Measurements from ENCODE around the gene SOAT2. TPM values are rescaled to one million over a fixed set of nuclear protein-coding genes. Genes with fewer than 3 reads are reported as not detected.
"Not testable (repeated sequence)": the region's sequence is repeated elsewhere in the genome, so short reads cannot be mapped to it uniquely, and the experiment has no call there.

Gene SOAT2
- total RNA-seq, 4 donors from 2014 or later, result 0.41 TPM; not detected in 3

GRCh38 chr12:53093777-53094393 is 9.4 kb upstream of the SOAT2 start:
- Histone ChIP-seq H3K27me3 (peaks cover 28% of the 10 kb centered on the region), H3K27ac (peak overlapping the region; percentile 11 to 55 (median 48)), H3K4me1 (peaks cover 15 to 21% (median 18%) of the 10 kb centered on the region in 4 donors), H3K36me3 (no peaks in the 10 kb centered on the region), H3K4me3 (no peak overlapping the region), H3K9me3 (no peaks in the 10 kb centered on the region)
- in situ Hi-C loops (cut with MboI; ENCODE audit: low pct_ligation_motif_present in 1 of 4, low pct_unique_long_range_greater_than_20kb in 1 of 4, low sequenced_read_pairs in 3 of 4), result no loop called here
- WGBS, 2 donors (ENCODE audit: low coverage in 1 of 2), result 64% methylated on average over 6 of the region's 6 CpGs; no CpG with 5 or more reads in 1 of the 2 donors
- intact Hi-C loops (cut with DNase I; ENCODE audit: low total_unique reads), result no loop called here
- TF ChIP-seq CTCF (IDR thresholded peaks at IDR 0.05), result no peak
- no peak for TF ChIP-seq POLR2AphosphoS5 (IDR thresholded peaks at IDR 0.05)
- TF ChIP-seq EP300 (IDR thresholded peaks at IDR 0.05; ENCODE audit: low read depth), result no peak
- no peak for TF ChIP-seq POLR2A (IDR thresholded peaks at IDR 0.05)
- DNase-seq, result no peak

- Histone ChIP-seq H3K4me1 (peaks cover 18 to 26% (median 23%) of the 10 kb centered on the region in 4 donors), H3K4me3 (no peak overlapping the region), H3K36me3 (no peaks in the 10 kb centered on the region), H3K9me3 (no peaks in the 10 kb centered on the region), H3K27me3 (peaks cover 28% of the 10 kb centered on the region), H3K27ac (peak overlapping the region; percentile 11 to 55 (median 48))
- in situ Hi-C loops (cut with MboI; ENCODE audit: low pct_ligation_motif_present in 1 of 4, low pct_unique_long_range_greater_than_20kb in 1 of 4, low sequenced_read_pairs in 3 of 4) (no loop called here), intact Hi-C loops (cut with DNase I; ENCODE audit: low total_unique reads) (no loop called here)
- WGBS, 2 donors (ENCODE audit: low coverage in 1 of 2), result 79 to 80% methylated on average over 3 to 6 of the region's 6 CpGs
- TF ChIP-seq POLR2A (IDR thresholded peaks at IDR 0.05) (no peak), CTCF (IDR thresholded peaks at IDR 0.05) (no peak), EP300 (IDR thresholded peaks at IDR 0.05; ENCODE audit: low read depth) (no peak), POLR2AphosphoS5 (IDR thresholded peaks at IDR 0.05) (no peak)
- no peak for DNase-seq
Measured at GRCh38 chr12:53094394-53094787, 8.9 kb upstream of the SOAT2 start.

GRCh38 chr12:53094796-53095595 is 8.3 kb upstream of the SOAT2 start:
- H3K36me3 ChIP-seq; DNase-seq; H3K4me3 ChIP-seq; intact Hi-C loops (cut with DNase I; ENCODE audit: low total_unique reads); in situ Hi-C loops (cut with MboI; ENCODE audit: low pct_ligation_motif_present in 1 of 4, low pct_unique_long_range_greater_than_20kb in 1 of 4, low sequenced_read_pairs in 3 of 4); H3K9me3 ChIP-seq: not testable (repeated sequence)
- H3K4me1 ChIP-seq, result peaks cover 18 to 26% (median 23%) of the 10 kb centered on the region in 4 donors
- WGBS, 2 donors (ENCODE audit: low coverage in 1 of 2), result 63 to 91% methylated on average over 1 to 5 of the region's 5 CpGs
- peaks cover 28% of the 10 kb centered on the region for H3K27me3 ChIP-seq
- peak overlapping the region in 2 of 4 donors; percentile 77 to 80 for H3K27ac ChIP-seq

- peaks cover 28% of the 10 kb centered on the region for H3K27me3 ChIP-seq
Measured at GRCh38 chr12:53095596-53095895, 7.7 kb upstream of the SOAT2 start.

GRCh38 chr12:53096089-53096741 is 7.1 kb upstream of the SOAT2 start:
- intact Hi-C loops (cut with DNase I; ENCODE audit: low total_unique reads) (no loop called here), in situ Hi-C loops (cut with MboI; ENCODE audit: low pct_ligation_motif_present in 1 of 4, low pct_unique_long_range_greater_than_20kb in 1 of 4, low sequenced_read_pairs in 3 of 4) (no loop called here)
- H3K36me3 ChIP-seq, result no peaks in the 10 kb centered on the region
- no peaks in the 10 kb centered on the region for H3K9me3 ChIP-seq
- peak overlapping the region in 1 of 4 donors; percentile 59 for H3K4me3 ChIP-seq
- peaks cover 28% of the 10 kb centered on the region for H3K27me3 ChIP-seq
- H3K4me1 ChIP-seq, result peaks cover 18 to 26% (median 23%) of the 10 kb centered on the region in 4 donors
- 48 to 58% methylated on average over 8 to 11 of the region's 11 CpGs for WGBS, 2 donors (ENCODE audit: low coverage in 1 of 2)
- peak; percentile 47 for DNase-seq
- peak overlapping the region; percentile 77 to 88 (median 84) for H3K27ac ChIP-seq
- TF ChIP-seq POLR2AphosphoS5 (IDR thresholded peaks at IDR 0.05), result peak in 1 of 3 donors; percentile 53
- no peak for TF ChIP-seq POLR2A (IDR thresholded peaks at IDR 0.05)

More at GRCh38 chr12:53095596-53095895, 7.7 kb upstream of the SOAT2 start:
- H3K36me3 ChIP-seq; intact Hi-C loops (cut with DNase I; ENCODE audit: low total_unique reads); in situ Hi-C loops (cut with MboI; ENCODE audit: low pct_ligation_motif_present in 1 of 4, low pct_unique_long_range_greater_than_20kb in 1 of 4, low sequenced_read_pairs in 3 of 4); H3K9me3 ChIP-seq; H3K4me3 ChIP-seq; DNase-seq: not testable (repeated sequence)
- Histone ChIP-seq H3K4me1 (peaks cover 18 to 26% (median 23%) of the 10 kb centered on the region in 4 donors), H3K27ac (peak overlapping the region; percentile 77 to 88 (median 84))
- 95% methylated on average over 3 of the region's 3 CpGs for WGBS, 2 donors (ENCODE audit: low coverage in 1 of 2)

All from transverse colon (tissue), 4 donors.